Dendritic cell treated with granulocyte-macrophage colony-stimulating factor and Interleukin-4, amounts not matched to agents 40 ng/mL and 50 ng/mL, for 4 days (primary cell): Measurements from ENCODE around the gene KIF21B.
"Not testable (repeated sequence)": the region's sequence is repeated elsewhere in the genome, so short reads cannot be mapped to it uniquely, and the experiment has no call there.

Experiments
- H3K27ac Mint-ChIP-seq: one replicate; pipeline ENCODE4 v1.8.0; 2022; ENCODE audit warnings: mild to moderate bottlenecking, mixed read lengths
- H3K27me3 Mint-ChIP-seq: one replicate; pipeline ENCODE4 v1.8.0; 2022; ENCODE audit warnings: mild to moderate bottlenecking, mixed read lengths
- H3K36me3 Mint-ChIP-seq: one replicate; pipeline ENCODE4 v1.8.0; 2022; ENCODE audit warnings: low read depth, mixed read lengths
- H3K4me1 Mint-ChIP-seq: one replicate; pipeline ENCODE4 v1.8.0; 2022; ENCODE audit warnings: low read depth, mixed read lengths
- H3K4me3 Mint-ChIP-seq: one replicate; pipeline ENCODE4 v1.8.0; 2022; ENCODE audit warnings: mild to moderate bottlenecking, moderate library complexity, mixed read lengths
- H3K9me3 Mint-ChIP-seq: one replicate; pipeline ENCODE4 v1.8.0; 2022; ENCODE audit warnings: mixed read lengths
- intact Hi-C: fragments of 100-400 bp; cut with micrococcal nuclease; formaldehyde crosslinking; loops from one replicate; pipeline ENCODE4 v1.15.0; 2022

The KIF21B gene

DNA sequence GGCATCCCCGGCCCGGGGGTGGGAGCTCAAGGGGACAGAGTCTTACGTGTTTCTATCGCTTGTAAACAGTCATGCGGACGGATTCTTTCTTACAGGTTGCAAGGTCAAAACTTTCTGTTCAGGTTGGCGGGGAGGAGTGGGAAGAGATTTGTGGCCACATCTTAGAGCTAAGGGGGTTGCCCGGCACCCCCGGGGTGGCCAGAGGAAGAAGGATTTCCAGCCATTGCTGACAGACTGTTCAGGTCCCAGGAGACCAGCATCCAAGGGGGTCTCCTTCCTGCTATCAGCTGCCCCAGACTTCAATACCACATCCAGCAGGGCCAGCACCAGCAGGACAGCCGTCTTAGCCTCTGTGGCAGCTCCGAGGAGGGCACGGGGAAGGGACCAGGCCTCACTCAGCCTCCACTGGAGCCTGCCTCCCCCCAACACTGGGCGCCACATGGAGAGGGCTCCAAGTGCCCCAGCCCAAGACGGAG lies 52.0 kb downstream of the KIF21B start:
- no peaks in the 10 kb centered on the region for H3K27me3 Mint-ChIP-seq
- peaks cover 47% of the 10 kb centered on the region for H3K36me3 Mint-ChIP-seq
- no peaks in the 10 kb centered on the region for H3K4me1 Mint-ChIP-seq
- H3K9me3 Mint-ChIP-seq: no peaks in the 10 kb centered on the region
- H3K4me3 Mint-ChIP-seq: no peak overlapping the region
- H3K27ac Mint-ChIP-seq: no peak overlapping the region
- intact Hi-C loops: no loop called here

DNA sequence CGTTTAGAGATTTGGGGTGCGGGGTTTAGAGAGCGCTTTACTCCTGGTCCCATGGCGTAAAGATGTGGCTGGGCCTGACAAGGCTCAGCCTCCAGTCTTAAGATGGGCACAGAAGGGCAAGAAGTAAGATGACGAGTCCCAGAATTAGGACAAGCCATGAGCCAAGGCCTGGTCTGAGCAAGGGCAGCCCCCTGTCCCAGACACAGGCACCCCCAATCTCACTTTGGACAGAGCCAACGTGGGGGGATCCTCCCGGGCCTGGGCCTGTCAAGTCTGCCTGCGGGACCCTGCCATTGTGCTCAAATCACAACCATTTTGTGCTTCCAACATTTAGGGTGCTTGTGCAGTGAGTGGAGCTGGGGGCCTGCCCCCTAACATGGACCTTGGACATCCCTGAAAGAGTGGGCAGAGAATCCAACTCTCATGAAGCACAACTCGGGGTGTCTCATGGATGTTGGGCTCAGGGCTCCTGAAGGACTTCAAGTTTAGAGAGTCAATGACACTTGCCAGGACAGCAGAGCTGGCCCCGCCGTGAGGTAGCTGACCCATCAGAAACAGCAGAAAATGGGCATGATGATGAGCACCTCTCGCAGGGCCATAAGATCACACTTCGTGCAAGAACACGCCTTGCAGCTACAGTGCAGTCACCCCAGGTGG lies 52.6 kb downstream of the KIF21B start:
- no peak overlapping the region for H3K27ac Mint-ChIP-seq
- intact Hi-C loops: no loop called here
- H3K36me3 Mint-ChIP-seq: peaks cover 41% of the 10 kb centered on the region

DNA sequence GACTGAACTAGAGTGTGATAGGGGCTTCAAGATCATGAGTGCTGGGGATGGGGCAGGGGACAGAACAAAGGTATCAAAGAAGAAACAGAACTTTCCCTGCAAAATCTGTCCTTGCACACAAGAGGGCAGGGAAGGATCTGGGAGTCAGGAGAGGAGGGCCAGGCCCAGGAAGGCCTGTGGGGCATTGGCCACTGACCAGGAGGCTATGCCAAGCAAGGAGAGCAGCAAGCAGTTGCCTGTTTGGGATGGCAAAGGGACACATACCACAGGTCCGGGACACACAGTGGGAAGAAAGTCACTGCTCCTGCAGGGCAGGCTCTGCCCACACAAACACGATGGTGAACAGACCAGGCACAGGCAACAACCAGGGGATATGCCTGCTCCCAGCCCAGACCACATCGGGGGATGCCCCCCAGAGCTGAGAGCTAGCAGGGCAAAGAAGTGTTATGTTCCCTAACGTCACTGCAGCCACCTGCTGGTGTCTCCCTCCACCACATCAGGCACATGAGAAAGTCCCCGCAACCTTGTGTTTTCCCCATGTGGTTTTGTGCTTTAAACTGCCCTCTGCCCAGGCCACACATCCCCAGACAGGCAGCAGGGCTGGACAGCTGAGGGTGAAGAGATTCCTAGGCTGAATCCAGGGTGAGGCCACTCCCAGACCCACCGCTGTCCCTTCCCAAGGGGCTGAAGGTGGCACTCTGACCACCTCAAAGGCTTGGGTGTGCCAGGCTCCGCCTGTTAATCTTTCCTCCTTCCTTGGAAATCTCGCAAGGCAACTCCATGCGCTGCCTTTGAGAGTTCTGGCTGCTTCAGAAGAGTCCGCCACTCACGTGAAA lies 53.6 kb downstream of the KIF21B start:
- no peak overlapping the region for H3K4me3 Mint-ChIP-seq
- no peak overlapping the region for H3K27ac Mint-ChIP-seq
- H3K27me3 Mint-ChIP-seq: no peaks in the 10 kb centered on the region
- H3K36me3 Mint-ChIP-seq: peaks cover 32% of the 10 kb centered on the region
- no peaks in the 10 kb centered on the region for H3K9me3 Mint-ChIP-seq
- no peaks in the 10 kb centered on the region for H3K4me1 Mint-ChIP-seq
- intact Hi-C loops: no loop called here

More for the DNA sequence above, 52.6 kb downstream of the KIF21B start:
- Mint-ChIP-seq H3K4me3 (no peak overlapping the region), H3K27me3 (no peaks in the 10 kb centered on the region), H3K4me1 (no peaks in the 10 kb centered on the region), H3K9me3 (no peaks in the 10 kb centered on the region)

DNA sequence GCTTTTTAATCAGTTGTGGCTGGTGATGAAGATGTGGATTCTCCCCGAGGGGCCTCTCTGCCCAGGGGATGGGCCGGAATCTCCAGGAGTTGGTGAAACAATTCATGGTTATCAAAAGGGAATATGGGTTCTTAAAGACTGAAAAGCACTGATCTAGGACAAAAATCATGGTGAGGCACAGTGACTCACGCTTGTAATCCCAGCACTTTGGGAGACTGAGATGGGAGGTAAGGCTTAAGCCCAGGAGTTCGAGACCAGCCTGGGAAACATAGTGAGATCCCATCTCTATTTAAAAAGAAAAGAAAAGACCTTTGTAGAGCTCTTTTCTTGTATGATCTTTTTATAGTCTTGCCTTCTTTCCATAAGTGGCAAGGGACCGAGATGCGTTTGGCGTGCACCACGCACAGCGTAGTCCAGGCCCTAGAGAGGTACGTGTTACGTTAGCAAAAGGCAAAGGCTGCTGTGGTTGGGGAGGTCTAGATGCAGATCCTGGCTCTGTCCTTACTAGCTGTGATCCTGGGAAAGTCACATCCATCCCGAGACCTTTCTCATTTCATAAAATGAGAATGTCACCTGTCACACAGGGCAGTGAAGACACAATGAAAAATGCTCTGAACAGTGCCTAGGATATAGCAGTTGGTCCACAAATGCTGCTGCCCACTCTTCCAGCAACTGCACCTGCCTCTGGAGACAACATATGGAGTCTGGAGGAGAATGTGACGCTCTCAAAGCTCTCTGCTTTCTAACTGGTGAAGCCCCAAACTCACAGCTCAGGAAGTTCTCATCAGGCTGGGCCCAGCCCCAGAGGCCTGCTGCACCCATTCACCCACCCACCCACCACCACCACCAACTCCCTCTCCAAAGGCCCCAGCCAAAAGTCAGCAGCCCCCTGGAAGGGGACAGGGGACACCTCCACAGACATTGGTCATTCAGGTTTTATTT lies 54.8 kb downstream of the KIF21B start:
- Mint-ChIP-seq H3K4me3 (no peak overlapping the region), H3K27me3 (no peaks in the 10 kb centered on the region), H3K9me3 (no peaks in the 10 kb centered on the region), H3K27ac (no peak overlapping the region), H3K4me1 (no peaks in the 10 kb centered on the region), H3K36me3 (peaks cover 20% of the 10 kb centered on the region)
- intact Hi-C loops: no loop called here

DNA sequence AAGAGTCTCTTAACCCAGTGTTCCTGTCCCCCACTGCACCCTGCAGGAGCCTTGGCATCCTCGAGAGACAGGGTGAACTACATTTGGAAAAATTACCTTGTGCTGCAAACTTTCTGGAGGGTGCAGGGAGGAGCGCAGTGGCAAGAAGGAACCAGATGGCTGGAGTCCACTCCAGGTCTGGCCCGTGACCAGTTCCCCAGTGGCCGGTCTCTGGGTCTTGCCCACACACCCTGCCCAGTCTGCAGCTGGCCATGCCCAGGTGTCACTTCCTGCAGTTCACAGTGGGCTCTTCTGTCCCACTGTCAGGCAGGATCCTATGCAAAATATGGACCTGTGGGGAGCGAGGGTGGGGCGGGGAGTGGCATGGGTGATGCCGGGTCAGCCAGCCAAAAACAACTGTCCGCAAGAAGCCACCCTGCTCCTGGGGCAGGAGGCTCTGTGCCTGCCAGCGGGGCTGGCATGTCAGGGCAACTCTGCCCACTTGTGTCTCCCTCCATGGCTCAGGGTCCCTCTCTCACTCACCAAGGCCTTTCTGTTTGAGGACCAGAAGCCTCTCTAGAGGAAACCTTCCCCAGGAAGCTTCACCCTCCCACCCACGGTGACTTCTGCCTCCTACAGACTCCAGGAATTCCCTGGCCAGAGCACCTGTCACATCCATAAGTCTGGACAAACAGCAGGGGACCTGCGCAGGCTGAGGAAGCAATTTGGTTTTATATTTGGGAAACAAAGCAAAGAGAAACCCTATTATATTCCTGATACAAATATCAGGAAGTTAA lies 55.6 kb downstream of the KIF21B start:
- intact Hi-C loops: no loop called here
- H3K4me3 Mint-ChIP-seq: no peak overlapping the region
- H3K9me3 Mint-ChIP-seq: no peaks in the 10 kb centered on the region
- H3K27me3 Mint-ChIP-seq: no peaks in the 10 kb centered on the region
- H3K27ac Mint-ChIP-seq: no peak overlapping the region
- no peaks in the 10 kb centered on the region for H3K4me1 Mint-ChIP-seq
- H3K36me3 Mint-ChIP-seq: peaks cover 11% of the 10 kb centered on the region

DNA sequence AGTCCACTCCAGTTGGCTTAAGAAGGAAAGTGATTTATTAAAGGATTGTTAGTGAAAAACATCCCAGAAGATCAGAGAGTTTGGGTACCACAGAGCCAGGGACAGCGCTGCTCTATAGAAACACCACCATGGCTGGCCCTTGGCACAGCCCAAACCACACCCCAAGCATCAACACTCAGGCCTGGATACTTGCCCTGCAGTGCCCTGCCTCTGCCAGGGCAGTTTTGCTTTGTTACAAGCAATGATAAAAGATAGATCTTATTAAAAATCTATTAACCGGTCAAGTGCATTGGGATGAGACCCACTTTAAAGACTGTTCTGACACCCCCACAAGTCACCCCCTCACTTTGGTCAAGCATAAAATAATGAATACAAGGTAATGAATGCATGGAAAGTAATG lies 56.6 kb downstream of the KIF21B start:
- Mint-ChIP-seq H3K27ac (no peak overlapping the region), H3K4me1 (no peaks in the 10 kb centered on the region), H3K4me3 (no peak overlapping the region), H3K9me3 (no peaks in the 10 kb centered on the region), H3K27me3 (no peaks in the 10 kb centered on the region), H3K36me3 (peaks cover 4% of the 10 kb centered on the region)
- intact Hi-C loops: no loop called here

- no peaks in the 10 kb centered on the region for H3K36me3 Mint-ChIP-seq
- H3K4me1 Mint-ChIP-seq: no peaks in the 10 kb centered on the region
- no peak overlapping the region for H3K4me3 Mint-ChIP-seq
- H3K27ac Mint-ChIP-seq: no peak overlapping the region
- no peaks in the 10 kb centered on the region for H3K9me3 Mint-ChIP-seq
- H3K27me3 Mint-ChIP-seq: peaks cover under 1% of the 10 kb centered on the region
- intact Hi-C loops: no loop called here
Observed at GRCh38 chr1:200965111-200965805, 58.3 kb downstream of the KIF21B start.

DNA sequence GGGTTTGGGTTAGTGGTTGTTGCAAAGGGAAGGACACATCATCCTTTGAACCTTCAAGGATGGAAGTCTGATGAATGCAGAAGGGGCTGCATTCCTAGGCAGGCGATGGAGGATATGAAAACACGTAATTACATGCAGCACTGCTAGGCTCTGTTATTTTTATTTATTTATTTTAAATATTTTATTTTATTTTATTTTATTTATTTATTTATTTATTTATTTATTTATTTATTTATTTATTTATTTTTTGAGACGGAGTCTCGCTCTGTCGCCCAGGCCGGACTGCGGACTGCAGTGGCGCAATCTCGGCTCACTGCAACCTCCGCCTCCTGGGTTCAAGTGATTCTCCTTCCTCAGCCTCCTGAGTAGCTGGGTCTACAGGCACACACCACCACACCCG lies 59.6 kb downstream of the KIF21B start:
- H3K4me1 Mint-ChIP-seq, H3K27ac Mint-ChIP-seq, H3K9me3 Mint-ChIP-seq, H3K36me3 Mint-ChIP-seq, intact Hi-C loops, H3K27me3 Mint-ChIP-seq, H3K4me3 Mint-ChIP-seq: not testable (repeated sequence)

DNA sequence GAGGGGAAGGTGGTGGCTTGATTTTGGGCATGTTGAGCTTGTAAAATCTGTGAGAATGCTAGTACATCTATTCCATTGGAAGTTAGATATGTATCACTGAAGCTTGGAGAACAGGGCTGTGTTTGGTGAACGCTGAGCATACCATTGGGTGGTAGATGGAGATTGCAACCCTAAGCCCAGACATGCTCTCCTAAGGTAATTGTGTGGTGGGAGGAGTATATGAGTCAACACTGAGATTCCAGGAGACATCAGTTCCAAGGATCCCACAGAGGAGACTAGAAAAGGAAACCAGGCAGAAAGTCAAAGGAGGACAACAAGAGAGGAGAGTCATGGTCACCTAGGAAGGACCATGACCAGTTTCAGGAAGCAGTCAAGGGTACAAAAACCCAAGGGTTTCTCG lies 60.4 kb downstream of the KIF21B start:
- Mint-ChIP-seq H3K36me3 (no peaks in the 10 kb centered on the region), H3K9me3 (no peaks in the 10 kb centered on the region), H3K4me1 (no peaks in the 10 kb centered on the region), H3K27ac (no peak overlapping the region), H3K4me3 (no peak overlapping the region), H3K27me3 (peaks cover 2% of the 10 kb centered on the region)
- intact Hi-C loops: no loop called here

DNA sequence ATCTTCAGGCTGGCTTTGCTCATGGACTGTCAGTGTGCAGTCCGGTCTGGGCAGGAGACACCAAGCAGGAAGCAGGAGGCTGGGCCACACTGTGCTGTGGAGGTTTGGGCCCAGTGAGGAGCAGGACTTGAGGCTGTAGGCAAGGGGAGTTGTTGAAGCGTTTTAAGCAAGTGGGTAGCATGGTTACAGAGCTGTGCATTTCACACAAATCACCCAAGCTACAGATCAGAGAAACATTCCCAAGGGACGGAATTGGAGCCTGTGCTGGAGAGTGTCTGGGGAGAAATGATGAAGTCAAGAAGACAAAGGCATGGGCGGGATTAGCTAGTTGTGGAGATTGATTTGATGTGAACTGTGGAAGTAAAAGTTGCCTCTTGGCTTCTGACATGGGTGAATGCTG lies 60.9 kb downstream of the KIF21B start:
- peaks cover 2% of the 10 kb centered on the region for H3K27me3 Mint-ChIP-seq
- intact Hi-C loops: no loop called here
- H3K9me3 Mint-ChIP-seq: no peaks in the 10 kb centered on the region
- H3K4me1 Mint-ChIP-seq: no peaks in the 10 kb centered on the region
- H3K36me3 Mint-ChIP-seq: no peaks in the 10 kb centered on the region
- no peak overlapping the region for H3K4me3 Mint-ChIP-seq
- no peak overlapping the region for H3K27ac Mint-ChIP-seq

DNA sequence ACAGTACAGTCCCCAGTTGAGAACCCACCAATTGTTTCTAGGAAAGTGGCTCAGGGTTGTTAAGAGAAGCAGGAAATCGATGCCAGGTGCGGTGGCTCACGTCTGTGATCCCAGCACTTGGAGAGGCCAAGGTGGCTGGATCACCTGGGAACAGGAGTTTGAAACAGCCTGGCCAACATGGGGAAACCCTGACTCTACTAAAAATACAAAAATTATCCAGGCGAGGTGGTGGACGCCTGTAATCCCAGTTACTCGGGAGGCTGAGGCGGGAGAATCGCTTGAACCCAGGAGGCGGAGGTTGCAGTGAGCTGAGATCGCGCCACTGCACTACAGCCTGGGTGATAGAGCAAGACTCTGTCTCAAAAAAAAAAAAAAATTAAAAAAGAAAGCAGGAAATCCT lies 61.4 kb downstream of the KIF21B start:
- H3K4me3 Mint-ChIP-seq, H3K27me3 Mint-ChIP-seq, H3K4me1 Mint-ChIP-seq, intact Hi-C loops, H3K9me3 Mint-ChIP-seq, H3K36me3 Mint-ChIP-seq, H3K27ac Mint-ChIP-seq: not testable (repeated sequence)

DNA sequence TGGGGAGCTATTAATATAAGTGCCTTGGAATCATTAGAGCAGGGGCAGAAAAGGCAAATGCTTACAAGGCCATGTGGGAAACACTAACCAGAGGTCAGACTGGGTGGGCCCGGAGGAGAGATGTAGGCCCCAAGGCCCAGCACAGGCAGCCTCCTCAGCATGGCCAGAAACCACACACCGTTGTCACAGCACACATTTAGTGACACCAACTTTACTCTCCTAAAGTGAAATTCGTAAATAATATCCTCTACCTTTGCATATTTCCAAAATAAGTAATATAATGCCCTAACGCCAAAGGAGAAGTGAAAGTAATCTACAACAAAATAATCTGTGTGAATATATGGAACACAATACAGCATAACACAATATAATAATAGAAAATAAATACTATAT lies 62.6 kb downstream of the KIF21B start:
- Mint-ChIP-seq H3K4me3 (no peak overlapping the region), H3K9me3 (no peaks in the 10 kb centered on the region), H3K4me1 (no peaks in the 10 kb centered on the region), H3K36me3 (no peaks in the 10 kb centered on the region), H3K27ac (no peak overlapping the region), H3K27me3 (peaks cover 2% of the 10 kb centered on the region)
- intact Hi-C loops: no loop called here
